Thyroid gland (tissue), 4 donors: ENCODE data around the gene NHERF2. TPM values are rescaled to one million over a fixed set of nuclear protein-coding genes. Genes with fewer than 3 reads are reported as not detected.

Experiments used
- DNase-seq, 2 donors: peaks; one replicate each; pipeline ENCODE4 v3.0.0-alpha.2; 2019
- H3K27ac ChIP-seq, 3 donors: fragments of 200-600 bp; sonication (generic); 1 replicate in 2 of 3; 2 replicates in 1 of 3; pipeline ENCODE4 v1.5.1; 2016 to 2019; ENCODE audit warnings: mild to moderate bottlenecking in 1 of 3, moderate library complexity in 1 of 3
- H3K27me3 ChIP-seq: fragments of 200-600 bp; sonication (generic); one replicate; pipeline ENCODE4 v1.5.1; 2019
- H3K36me3 ChIP-seq, 2 donors: fragments of 200-600 bp; sonication (generic); one replicate each; pipeline ENCODE4 v1.5.1; 2016 to 2019
- H3K4me1 ChIP-seq, 2 donors: fragments of 200-600 bp; sonication (generic); one replicate each; pipeline ENCODE4 v1.5.1; 2017 to 2019
- H3K4me3 ChIP-seq, 3 donors: fragments of 200-600 bp; sonication (generic); replicated peaks in 1 of 3; 1 replicate in 2 of 3; 2 replicates in 1 of 3; pipeline ENCODE4 v1.5.1; 2016; ENCODE audit warnings: mild to moderate bottlenecking in 1 of 3
- H3K9me3 ChIP-seq: fragments of 200-600 bp; sonication (generic); one replicate; pipeline ENCODE4 v1.5.1; 2017
- CTCF ChIP-seq, 6 experiments: fragments of 200-600 bp in 3 of 6; fragments of 450-650 bp in 3 of 6; sonication (generic) in 3 of 6; IDR thresholded peaks; one replicate each; pipeline ENCODE4 v1.5.1; 2016 to 2019; ENCODE audit warnings: antibody characterized with exemption in 6 of 6, mild to moderate bottlenecking in 2 of 6, inconsistent platforms in 1 of 6, moderate library complexity in 1 of 6
- POLR2A ChIP-seq, 2 donors: fragments of 450-650 bp; IDR thresholded peaks; one replicate each; pipeline ENCODE4 v1.6.1; 2017; ENCODE audit warnings: antibody characterized with exemption in 2 of 2, mild to moderate bottlenecking in 2 of 2, moderate library complexity in 1 of 2
- WGBS, 2 donors: methylation state at CpG; one replicate each; pipeline ENCODE4 v1.1.5; 2017; 5-methylcytosine and 5-hydroxymethylcytosine counted together
- intact Hi-C: fragments of 100-400 bp; cut with DNase I; formaldehyde crosslinking; loops from one replicate; pipeline ENCODE4 v1.15.1; 2023
- total RNA-seq, 4 donors: library from RNA; depleted of rRNA; stranded (reverse); fragments of >200 nt; gene quantifications; one replicate each; pipeline ENCODE4 v1.2.3, GENCODE V29; 2016

The NHERF2 gene
- total RNA-seq, 4 donors from 2014 or later = 73.8 to 146 (median 81.6) TPM

- DNase-seq = no peak
Measured at GRCh38 chr16:1980030-1980769, 46.5 kb upstream of the NHERF2 start.

GRCh38 chr16:1980770-1981087, 46.0 kb upstream of the NHERF2 start:
- peaks cover 13% of the 10 kb centered on the region for H3K27me3 ChIP-seq
- peaks cover 32 to 35% of the 10 kb centered on the region in 2 donors for H3K36me3 ChIP-seq
- no peak for DNase-seq
- 19% methylated on average over 13 of the region's 16 CpGs; no CpG with 5 or more reads in 1 of the 2 donors for WGBS, 2 donors
- no peak overlapping the region for H3K27ac ChIP-seq
- no peak overlapping the region for H3K4me3 ChIP-seq
- no peak for TF ChIP-seq CTCF (IDR thresholded peaks at IDR 0.05)
- TF ChIP-seq POLR2A (IDR thresholded peaks at IDR 0.05) = no peak
- intact Hi-C loops = no loop called here
- peaks cover 5 to 24% of the 10 kb centered on the region in 2 donors for H3K4me1 ChIP-seq
- H3K9me3 ChIP-seq = no peaks in the 10 kb centered on the region

More at GRCh38 chr16:1980030-1980769, 46.5 kb upstream of the NHERF2 start:
- Histone ChIP-seq H3K9me3 (no peaks in the 10 kb centered on the region), H3K4me3 (no peak overlapping the region), H3K27ac (no peak overlapping the region), H3K4me1 (peaks cover 5 to 22% of the 10 kb centered on the region in 2 donors), H3K36me3 (peaks cover 35 to 38% of the 10 kb centered on the region in 2 donors), H3K27me3 (peaks cover 13% of the 10 kb centered on the region)
- 2 to 8% methylated on average over 10 to 13 of the region's 53 CpGs for WGBS, 2 donors
- intact Hi-C loops = no loop called here
- TF ChIP-seq CTCF (IDR thresholded peaks at IDR 0.05) = no peak
- TF ChIP-seq POLR2A (IDR thresholded peaks at IDR 0.05) = no peak

GRCh38 chr16:1981398-1981836, 45.3 kb upstream of the NHERF2 start, which contains the start of gene NOXO1:
Gene NOXO1 (minus strand): TSS chr16:1981469. CDS start chr16:1981179, 290 bp downstream.
- Histone ChIP-seq H3K4me3 (no peak within 1 kb of the TSS), H3K36me3 (peaks cover 32 to 35% of the 10 kb centered on the region in 2 donors), H3K4me1 (peaks cover 5 to 24% of the 10 kb centered on the region in 2 donors), H3K9me3 (no peaks in the 10 kb centered on the region), H3K27ac (no peak within 1 kb of the TSS), H3K27me3 (peaks cover 13% of the 10 kb centered on the region)
- intact Hi-C loops = no loop called here
- 22 to 24% methylated on average over 5 to 6 of the region's 6 CpGs for WGBS, 2 donors
- no peak for TF ChIP-seq POLR2A (IDR thresholded peaks at IDR 0.05)
- TF ChIP-seq CTCF (IDR thresholded peaks at IDR 0.05) = no peak
- DNase-seq = no peak

- peaks cover 5 to 24% of the 10 kb centered on the region in 2 donors for H3K4me1 ChIP-seq
- 60 to 77% methylated on average over 4 to 5 of the region's 5 CpGs for WGBS, 2 donors
- intact Hi-C loops = no loop called here
- TF ChIP-seq POLR2A (IDR thresholded peaks at IDR 0.05) (no peak), CTCF (IDR thresholded peaks at IDR 0.05) (no peak)
- peaks cover 29% of the 10 kb centered on the region in 2 donors for H3K36me3 ChIP-seq
- H3K27me3 ChIP-seq = peaks cover 13% of the 10 kb centered on the region
- no peak for DNase-seq
- H3K27ac ChIP-seq = no peak overlapping the region
- H3K9me3 ChIP-seq = no peaks in the 10 kb centered on the region
- no peak overlapping the region for H3K4me3 ChIP-seq
Measured at GRCh38 chr16:1982013-1982433, 44.7 kb upstream of the NHERF2 start.

- Histone ChIP-seq H3K27ac (peak overlapping the region in 1 of 3 donors; percentile 49), H3K27me3 (peaks cover 13% of the 10 kb centered on the region), H3K36me3 (peaks cover 19% of the 10 kb centered on the region in 2 donors), H3K4me1 (peaks cover 5 to 24% of the 10 kb centered on the region in 2 donors), H3K4me3 (peak overlapping the region in 1 of 3 donors; percentile 85), H3K9me3 (no peaks in the 10 kb centered on the region)
- 27 to 29% methylated on average over 17 of the region's 19 CpGs for WGBS, 2 donors
- TF ChIP-seq CTCF (IDR thresholded peaks at IDR 0.05) = no peak
- TF ChIP-seq POLR2A (IDR thresholded peaks at IDR 0.05) = no peak
- DNase-seq = no peak
- intact Hi-C loops = no loop called here
Measured at GRCh38 chr16:1982991-1983543, 43.6 kb upstream of the NHERF2 start.
